HG03159 (cell line): ENCODE measurements around the gene FGF22.
"Not testable (repeated sequence)": the region's sequence is repeated elsewhere in the genome, so short reads cannot be mapped to it uniquely, and the experiment has no call there.

Experiments used
- ATAC-seq: cut with Tn5 transposase; IDR thresholded peaks from one replicate; pipeline ENCODE4 v1.9.1; 2021; ENCODE audit warnings: mild to moderate bottlenecking, moderate library complexity; ENCODE audit not compliant: unreplicated experiment

The FGF22 gene

DNA sequence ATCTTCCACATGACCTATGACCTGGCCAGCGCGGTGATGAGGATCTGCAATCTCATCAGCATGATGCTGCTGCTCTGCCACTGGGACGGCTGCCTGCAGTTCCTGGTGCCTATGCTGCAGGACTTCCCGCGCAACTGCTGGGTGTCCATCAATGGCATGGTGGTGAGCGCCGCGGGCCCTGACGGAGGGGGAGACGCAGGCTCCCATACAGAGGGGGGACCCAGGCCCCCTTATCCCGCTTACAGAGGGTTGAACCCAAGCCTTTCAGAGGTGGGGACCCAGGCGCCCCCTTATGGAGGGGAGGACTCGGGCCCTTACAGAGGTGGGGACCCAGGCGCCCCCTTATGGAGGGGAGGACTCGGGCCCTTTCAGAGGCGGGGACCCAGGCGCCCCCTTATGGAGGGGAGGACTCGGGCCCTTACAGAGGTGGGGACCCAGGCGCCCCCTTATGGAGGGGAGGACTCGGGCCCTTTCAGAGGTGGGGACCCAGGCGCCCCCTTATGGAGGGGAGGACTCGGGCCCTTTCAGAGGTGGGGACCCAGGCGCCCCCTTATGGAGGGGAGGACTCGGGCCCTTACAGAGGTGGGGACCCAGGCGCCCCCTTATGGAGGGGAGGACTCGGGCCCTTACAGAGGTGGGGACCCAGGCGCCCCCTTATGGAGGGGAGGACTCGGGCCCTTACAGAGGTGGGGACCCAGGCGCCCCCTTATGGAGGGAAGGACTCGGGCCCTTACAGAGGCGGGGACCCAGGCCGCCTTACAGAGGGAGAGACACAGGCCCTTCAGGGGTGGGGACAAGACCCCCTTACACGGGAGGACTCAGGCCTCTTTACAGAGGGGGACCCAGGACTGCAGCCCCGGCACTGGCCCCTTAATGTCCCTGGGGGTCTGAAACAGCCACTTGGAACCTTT is 34.4 kb upstream of the FGF22 start:
- ATAC-seq = not testable (repeated sequence)

DNA sequence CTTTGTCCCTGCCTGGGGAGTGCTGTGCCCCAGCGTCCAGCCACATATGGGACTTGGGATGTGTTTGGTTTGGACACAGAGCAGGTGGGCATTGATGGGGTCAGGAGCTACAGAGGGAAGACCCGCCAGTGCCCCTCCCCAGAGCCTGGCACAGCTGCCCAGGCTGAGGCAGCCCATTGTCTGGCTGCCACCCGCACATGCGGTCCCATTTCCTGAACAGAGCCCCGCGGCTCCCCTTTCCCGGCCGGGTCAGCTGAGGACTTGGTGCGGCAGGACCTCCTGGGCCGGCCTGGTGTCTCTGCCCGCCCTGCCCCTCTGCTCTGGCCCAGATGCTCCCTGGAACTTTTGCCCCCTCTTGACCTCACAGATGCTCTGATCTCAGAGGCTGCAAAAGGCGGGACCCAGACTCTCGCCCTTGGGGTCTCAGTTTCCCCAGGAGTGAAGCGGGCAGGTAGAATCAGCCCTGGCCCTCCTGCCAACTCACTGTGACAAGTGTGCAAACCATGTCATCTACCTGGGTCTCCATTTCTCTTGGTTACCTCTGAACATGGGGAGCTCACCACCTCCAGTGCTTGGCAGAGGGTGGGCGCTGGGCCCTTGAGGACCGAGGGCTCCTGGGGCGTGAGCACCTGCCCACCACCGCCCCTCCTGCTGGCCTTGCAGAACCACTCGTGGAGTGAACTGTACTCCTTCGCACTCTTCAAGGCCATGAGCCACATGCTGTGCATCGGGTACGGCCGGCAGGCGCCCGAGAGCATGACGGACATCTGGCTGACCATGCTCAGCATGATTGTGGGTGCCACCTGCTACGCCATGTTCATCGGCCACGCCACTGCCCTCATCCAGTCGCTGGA is 32.2 kb upstream of the FGF22 start:
- ATAC-seq = no peak

DNA sequence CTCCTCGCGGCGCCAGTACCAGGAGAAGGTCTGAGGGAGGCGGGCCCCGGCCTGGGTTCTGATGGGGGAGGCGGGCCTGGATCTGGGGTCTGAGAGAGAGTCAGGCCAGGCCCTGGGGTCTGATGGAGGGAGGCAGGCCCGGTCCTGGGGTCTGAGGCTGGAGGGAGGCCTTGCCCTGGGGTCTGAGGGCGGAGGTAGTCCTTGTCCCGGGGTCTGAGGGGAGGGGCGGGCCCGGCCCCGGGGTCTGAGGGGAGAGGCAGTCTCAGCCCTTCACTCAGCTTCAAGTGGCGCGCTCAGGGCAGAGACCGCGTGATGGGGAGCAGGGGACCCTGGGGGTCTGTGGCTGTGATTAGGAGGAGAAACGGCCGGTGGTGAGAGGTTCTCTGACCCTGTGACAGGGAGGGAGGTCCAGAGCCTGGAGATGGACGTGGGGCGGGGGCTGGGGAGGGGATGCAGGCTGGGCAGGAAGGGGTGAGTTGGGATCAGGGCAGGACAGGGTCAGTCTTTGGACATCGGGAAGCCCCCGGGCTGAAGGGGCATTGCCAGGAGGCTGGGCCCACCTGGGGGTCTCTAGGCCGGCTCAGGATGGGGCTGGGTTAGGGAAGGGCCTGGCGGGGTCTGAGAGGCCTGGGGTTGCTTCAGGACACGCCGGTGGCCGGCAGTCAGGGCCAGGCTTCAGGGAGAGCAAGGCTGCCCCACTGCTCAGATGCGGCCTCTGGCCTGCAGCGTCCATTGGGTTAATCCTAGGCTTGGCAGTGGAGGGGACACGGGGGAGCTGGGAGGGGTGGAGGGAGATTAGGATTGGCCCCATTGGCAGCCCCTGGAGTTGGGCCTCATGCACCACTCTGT is 31.3 kb upstream of the FGF22 start:
- no peak for ATAC-seq

DNA sequence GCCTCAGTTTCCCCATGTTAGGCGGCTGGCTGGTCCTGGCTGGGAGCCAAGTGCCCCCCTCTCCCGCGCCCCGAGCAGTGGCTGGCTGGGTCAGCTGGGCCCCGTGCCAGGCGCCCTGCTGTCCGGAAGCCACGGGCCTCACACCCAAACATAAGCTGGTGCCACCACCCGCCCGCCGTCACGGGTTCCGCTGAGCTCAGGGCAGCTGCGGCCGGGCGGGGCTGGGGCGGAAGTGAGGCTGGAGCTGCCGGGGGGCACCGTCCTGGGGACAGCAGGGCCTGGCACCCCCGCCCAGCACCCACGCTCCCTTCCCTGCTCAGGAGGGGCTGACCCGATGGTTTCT is 30.7 kb upstream of the FGF22 start:
- ATAC-seq = no peak

DNA sequence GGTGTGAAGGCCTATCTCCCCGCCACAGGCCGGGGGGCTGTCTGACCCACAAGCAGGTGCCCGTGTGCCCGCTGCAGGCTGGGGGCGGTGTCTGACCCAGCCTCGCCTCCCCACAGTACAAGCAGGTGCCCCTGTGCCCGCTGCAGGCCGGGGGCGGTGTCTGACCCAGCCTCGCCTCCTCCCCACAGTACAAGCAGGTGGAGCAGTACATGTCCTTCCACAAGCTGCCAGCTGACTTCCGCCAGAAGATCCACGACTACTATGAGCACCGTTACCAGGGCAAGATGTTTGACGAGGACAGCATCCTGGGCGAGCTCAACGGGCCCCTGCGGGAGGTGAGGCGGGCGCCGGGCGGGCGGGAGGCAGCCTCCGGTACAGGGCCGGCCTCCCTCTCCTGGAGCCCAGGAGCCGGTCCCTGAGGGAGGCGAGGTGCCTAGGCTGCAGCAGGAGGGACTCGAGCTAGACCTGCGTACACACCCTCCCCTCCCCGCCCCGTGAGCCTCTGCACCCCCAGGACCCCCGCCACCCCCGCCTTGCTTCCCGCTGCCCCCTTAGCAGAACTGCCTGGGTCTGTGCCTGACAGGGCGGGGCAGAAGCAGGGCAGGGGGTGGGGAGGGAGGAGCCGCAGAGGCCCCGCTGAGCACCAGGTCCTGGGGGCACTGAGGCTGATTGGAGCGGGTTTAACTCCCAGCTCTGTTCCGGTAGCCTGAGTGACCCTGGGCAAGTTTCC is 29.4 kb upstream of the FGF22 start:
- ATAC-seq = no peak

DNA sequence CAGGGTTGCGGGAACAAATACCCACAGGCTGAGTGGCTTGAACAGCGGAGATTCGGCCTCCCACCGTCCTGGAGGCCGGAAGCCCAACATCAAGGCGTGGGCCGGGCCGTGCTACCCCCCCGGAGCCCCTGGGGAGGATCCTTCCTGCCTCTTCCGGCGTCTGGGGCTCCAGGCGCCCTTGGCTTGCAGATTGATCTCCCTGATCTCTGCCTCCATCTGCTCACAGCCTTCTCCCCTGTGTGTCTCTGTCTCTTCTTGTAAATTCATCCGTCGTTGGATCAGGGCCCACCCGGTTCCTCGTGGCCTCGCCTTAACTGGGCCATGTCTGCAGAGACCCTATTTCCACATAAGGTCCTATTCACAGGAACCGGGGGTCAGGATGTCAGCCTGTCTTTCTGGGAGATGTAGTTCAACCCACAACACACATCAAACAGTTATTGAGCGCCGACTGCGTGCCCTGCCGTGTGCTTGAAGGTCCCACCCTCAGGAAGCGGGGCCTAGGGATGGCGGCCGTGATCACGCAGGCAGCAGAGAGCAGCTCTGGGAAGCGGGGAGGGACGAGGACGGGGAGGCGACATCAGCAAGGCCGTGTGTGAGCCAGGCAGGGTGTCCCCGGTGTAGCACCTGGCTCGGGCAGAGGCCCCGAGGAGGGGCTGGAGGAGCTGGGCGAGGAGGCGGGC is 28.7 kb upstream of the FGF22 start:
- ATAC-seq = no peak

DNA sequence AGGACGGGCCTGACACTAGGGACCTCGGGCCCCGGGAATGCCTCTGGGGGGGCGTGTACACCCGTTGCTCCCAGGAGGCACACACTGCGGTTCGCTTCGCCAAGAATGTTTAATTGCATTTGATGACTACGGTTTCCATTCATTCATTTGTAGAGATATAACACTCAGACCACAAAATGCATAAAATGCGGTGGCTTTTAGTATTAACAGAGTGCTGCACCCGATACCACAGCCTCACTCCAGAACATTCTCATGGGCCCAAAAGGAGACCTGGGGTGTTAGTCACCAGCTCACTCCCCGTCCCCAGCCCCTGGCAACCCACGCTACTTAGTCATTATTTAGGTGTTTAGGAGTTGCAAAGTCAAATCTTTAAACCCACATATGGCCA is 28.2 kb upstream of the FGF22 start:
- no peak for ATAC-seq

DNA sequence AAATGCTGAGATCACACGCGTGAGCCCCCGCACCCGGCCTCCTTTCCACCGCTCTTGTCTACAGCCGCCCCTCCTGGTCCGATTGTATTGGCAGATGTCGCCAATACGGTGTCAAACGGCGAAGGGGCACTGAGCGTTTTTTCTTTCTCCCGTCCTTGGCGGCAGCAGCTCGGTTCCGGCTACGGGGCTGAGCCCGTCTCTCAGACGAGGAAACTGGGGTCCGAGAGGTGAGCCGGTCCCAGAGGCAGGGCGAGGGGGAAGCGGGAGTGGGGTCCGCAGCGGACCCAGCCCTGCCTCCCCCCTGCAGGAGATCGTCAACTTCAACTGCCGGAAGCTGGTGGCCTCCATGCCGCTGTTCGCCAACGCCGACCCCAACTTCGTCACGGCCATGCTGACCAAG is 26.7 kb upstream of the FGF22 start:
- ATAC-seq = no peak

DNA sequence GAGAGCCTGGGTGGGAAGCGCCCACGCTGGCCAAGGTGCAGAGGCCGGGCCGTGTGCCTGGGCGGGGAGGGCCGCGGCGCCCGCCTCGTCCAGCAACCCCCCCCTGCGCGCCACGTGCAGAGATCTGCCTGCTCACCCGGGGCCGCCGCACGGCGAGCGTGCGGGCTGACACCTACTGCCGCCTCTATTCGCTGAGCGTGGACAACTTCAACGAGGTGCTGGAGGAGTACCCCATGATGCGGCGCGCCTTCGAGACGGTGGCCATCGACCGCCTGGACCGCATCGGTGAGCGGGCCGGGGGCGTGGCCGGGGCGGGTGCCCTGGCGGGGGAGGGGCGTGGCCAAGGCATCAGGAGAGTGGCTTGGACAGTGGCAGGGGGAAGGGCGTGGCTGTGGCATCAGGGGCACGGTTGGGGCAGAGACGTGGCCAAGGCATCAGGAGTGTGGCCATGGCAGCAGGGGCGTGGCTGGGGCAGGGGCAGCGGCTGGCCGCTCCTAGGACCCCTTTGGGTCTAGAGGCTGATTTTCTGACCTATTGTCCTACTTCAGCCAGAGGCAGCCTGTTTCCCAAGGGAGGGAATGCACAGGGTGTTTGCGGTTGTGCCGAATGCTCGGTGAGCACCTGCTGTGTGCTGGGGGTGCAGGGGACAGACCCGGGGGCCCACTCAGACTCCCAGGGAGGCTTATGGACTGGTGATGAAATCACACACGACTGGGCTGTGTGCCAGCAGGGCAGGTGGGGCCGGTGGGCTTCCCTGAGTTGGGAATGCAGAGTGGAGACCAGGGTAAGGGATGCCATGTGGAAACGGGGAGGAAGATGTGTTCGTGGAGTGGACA is 25.7 kb upstream of the FGF22 start:
- ATAC-seq = no peak

DNA sequence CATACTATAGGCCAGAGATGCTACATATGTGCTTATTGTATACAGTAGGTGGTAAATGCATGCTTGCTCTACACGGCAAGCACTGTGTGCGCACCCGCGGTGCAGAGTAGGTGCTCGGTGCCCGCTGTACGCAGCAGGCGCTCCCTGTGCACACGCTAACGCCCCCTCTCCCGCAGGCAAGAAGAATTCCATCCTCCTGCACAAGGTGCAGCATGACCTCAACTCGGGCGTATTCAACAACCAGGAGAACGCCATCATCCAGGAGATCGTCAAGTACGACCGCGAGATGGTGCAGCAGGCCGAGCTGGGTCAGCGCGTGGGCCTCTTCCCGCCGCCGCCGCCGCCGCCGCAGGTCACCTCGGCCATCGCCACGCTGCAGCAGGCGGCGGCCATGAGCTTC is 24.1 kb upstream of the FGF22 start:
- no peak for ATAC-seq

DNA sequence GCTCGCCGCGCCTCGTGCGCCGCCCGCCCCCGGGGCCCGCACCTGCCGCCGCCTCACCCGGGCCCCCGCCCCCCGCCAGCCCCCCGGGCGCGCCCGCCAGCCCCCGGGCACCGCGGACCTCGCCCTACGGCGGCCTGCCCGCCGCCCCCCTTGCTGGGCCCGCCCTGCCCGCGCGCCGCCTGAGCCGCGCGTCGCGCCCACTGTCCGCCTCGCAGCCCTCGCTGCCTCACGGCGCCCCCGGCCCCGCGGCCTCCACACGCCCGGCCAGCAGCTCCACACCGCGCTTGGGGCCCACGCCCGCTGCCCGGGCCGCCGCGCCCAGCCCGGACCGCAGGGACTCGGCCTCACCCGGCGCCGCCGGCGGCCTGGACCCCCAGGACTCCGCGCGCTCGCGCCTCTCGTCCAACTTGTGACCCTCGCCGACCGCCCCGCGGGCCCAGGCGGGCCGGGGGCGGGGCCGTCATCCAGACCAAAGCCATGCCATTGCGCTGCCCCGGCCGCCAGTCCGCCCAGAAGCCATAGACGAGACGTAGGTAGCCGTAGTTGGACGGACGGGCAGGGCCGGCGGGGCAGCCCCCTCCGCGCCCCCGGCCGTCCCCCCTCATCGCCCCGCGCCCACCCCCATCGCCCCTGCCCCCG is 23.5 kb upstream of the FGF22 start:
- ATAC-seq = no peak

DNA sequence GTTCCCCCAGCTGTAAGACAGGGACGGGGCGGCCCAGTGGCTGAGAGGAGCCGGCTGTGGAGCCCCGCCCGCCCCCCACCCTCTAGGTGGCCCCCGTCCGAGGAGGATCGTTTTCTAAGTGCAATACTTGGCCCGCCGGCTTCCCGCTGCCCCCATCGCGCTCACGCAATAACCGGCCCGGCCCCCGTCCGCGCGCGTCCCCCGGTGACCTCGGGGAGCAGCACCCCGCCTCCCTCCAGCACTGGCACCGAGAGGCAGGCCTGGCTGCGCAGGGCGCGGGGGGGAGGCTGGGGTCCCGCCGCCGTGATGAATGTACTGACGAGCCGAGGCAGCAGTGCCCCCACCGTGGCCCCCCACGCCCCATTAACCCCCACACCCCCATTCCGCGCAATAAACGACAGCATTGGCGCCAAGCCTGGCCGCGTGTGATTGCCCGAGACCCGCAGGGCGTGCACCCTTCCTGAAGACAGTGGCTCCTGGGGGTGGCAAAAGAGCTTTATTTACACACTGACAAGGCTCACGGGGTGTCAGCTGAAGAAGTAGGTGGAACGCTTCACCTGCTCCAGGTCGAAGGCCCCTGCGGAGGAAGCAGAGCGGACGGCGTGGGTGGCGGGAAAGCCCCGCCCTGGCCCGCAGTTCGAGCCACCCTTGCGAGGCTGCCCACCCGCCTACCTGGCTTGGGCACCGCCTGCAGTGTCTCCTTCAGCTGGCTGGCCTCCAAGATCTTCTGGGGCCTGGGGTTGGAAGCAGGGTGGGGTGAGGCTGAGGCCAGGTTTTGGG is 22.7 kb upstream of the FGF22 start:
- no peak for ATAC-seq

DNA sequence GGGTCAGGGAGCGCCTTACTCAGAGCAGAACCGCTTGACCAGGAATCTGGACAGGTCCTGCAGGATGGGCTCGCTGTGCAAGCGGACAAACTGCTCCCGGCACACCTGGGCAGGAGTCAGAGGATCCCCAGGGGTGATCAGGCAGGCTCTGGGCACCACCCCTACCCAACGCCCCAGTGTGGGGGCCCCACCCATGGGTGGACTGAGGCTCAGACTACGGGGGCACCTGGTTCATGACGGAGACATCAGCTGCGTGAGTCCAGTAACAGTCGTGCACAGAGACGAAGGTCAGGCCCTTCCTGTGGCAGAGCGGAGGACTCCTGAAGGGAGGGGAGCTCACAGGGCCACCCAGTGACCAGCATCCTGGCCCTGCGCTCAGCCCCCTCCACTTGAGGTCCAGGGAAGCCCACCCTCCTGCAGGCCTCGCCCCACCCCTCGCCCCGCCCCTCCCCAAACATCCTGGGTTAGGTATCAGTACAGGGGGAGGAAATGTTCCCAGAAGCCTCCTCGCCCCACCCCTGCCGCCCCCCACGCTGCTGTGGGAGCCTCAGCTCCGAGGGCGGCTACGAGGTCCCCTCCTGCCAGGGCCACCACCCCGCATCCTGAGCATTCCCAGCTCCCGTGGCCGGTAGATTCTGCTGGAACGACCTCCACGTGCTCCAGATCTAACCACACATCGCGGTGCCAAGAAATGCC is 22.0 kb upstream of the FGF22 start:
- no peak for ATAC-seq

DNA sequence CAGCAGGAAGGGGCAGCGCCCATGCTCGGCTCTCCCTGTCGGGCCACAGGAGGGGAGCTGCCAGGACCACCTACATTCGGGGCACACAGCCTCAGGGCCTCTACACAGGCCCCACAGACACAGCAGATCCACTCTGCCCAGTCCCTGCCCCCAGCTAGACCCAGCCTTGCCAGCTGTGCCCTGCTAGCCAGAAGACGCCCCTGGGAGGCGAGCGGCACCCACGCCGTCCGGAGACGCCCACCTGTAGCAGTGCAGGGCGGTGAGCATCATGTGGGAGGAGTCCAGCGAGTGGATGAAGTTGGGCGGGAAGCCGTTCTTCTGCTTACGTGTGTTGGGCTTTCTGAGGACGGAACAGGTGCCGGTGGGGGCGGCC is 21.4 kb upstream of the FGF22 start:
- ATAC-seq = no peak

DNA sequence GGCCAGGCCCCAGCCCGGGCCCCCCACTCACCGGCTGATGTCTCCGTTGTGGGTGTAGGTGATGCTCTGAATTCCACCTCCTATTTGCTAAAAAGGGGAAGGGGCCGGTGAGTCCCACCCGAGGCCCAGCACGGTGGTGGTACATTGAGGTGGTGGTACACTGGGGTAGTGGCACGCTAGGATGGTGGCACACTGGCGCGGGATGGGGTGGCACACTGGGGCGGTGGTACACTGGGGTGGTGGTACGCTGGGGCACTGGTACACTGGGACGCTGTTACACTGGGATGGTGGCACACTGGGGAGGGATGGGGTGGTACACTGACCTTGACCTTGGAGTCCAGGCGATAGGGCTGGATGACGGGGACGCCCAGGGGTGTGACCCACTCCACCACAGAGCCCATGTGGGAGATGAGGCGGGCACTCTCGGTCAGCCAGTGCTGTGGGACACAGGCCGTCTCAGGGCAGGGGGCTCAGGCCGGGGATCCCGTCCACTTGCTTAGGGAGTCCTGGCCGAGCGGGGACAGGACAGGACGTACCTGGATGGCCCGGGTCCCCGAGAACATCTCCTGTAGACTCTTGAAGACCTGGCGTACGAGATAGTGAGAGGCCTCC is 20.9 kb upstream of the FGF22 start:
- no peak for ATAC-seq

DNA sequence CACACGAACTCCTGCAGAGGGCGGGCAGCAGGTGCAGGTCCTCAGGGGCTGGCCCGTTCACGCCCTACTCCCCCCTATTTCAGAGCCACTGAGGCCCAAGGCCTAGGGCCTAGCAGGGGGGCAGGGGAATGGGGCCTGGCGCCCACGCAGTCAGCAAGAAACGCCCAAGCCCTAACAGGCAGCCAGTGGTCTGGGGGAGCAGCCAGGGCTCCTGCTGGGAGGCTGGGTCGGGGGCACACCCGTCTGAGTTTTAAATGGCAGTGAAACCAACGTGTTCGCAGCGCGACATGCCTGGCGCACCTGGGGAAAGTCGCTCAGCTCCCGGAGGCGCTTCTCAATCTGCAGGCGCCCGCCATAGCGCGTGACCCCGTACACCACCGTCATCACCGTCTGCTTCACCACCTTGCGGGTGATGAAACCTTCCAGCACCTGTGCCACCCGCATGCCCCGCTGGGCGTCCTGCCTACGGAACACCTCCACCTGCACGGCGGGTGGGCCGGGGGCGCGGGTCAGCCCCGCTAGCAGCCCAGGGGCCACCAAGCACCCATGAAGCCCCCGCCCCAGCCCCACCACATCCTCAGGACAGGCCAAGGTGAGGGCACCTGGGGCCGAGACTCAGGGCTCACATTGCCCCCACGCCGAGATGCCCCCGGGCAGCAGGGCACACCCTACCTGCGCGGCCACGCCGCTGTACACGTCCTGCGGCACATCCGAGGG is 20.2 kb upstream of the FGF22 start:
- no peak for ATAC-seq
